ENCODE data around the gene FSTL4.

DNA sequence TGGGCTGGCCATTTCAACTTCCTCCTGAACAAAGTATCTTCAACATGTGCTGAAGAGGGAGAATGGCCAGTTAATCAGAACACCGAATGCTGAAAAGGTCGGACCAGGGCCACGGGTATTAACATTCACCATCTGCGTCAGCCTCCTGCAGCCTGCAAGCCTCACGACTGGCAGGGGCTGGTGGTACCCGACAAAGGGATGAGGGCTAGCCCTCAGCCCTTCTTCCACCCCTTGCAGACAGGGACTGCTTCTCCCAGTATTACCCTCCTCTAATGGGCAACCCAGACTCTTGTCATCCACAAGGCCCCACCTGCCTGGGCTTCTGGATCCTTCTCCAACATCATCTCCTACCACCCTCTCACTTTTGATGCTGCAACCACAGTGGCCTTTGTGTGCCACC lies 246.6 kb downstream of the FSTL4 start:
- TF ChIP-seq POLR2AphosphoS5 (IDR thresholded peaks at IDR 0.05; ENCODE audit: low read depth) (no peak), EZH2 (IDR thresholded peaks at IDR 0.05; ENCODE audit: low read depth, unreplicated experiment) (no peak), EZH2phosphoT487 (IDR thresholded peaks at IDR 0.05; ENCODE audit: unreplicated experiment) (no peak), CREB1 (CRISPR knock-in tag; IDR thresholded peaks at IDR 0.05; ENCODE audit: low read depth) (no peak), JUNB (IDR thresholded peaks at IDR 0.05; ENCODE audit: unreplicated experiment) (no peak), STAT1 (IDR thresholded peaks at IDR 0.05; ENCODE audit: unreplicated experiment) (no peak), NANOG (IDR thresholded peaks at IDR 0.05; ENCODE audit: borderline replicate concordance) (no peak)
- TF ChIP-seq, protein P1, sequence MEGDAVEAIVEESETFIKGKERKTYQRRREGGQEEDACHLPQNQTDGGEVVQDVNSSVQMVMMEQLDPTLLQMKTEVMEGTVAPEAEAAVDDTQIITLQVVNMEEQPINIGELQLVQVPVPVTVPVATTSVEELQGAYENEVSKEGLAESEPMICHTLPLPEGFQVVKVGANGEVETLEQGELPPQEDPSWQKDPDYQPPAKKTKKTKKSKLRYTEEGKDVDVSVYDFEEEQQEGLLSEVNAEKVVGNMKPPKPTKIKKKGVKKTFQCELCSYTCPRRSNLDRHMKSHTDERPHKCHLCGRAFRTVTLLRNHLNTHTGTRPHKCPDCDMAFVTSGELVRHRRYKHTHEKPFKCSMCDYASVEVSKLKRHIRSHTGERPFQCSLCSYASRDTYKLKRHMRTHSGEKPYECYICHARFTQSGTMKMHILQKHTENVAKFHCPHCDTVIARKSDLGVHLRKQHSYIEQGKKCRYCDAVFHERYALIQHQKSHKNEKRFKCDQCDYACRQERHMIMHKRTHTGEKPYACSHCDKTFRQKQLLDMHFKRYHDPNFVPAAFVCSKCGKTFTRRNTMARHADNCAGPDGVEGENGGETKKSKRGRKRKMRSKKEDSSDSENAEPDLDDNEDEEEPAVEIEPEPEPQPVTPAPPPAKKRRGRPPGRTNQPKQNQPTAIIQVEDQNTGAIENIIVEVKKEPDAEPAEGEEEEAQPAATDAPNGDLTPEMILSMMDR (conservative IDR thresholded peaks at IDR 0.05; ENCODE audit: low read depth in 2 of 2): no peak
- TF ChIP-seq, protein P2, sequence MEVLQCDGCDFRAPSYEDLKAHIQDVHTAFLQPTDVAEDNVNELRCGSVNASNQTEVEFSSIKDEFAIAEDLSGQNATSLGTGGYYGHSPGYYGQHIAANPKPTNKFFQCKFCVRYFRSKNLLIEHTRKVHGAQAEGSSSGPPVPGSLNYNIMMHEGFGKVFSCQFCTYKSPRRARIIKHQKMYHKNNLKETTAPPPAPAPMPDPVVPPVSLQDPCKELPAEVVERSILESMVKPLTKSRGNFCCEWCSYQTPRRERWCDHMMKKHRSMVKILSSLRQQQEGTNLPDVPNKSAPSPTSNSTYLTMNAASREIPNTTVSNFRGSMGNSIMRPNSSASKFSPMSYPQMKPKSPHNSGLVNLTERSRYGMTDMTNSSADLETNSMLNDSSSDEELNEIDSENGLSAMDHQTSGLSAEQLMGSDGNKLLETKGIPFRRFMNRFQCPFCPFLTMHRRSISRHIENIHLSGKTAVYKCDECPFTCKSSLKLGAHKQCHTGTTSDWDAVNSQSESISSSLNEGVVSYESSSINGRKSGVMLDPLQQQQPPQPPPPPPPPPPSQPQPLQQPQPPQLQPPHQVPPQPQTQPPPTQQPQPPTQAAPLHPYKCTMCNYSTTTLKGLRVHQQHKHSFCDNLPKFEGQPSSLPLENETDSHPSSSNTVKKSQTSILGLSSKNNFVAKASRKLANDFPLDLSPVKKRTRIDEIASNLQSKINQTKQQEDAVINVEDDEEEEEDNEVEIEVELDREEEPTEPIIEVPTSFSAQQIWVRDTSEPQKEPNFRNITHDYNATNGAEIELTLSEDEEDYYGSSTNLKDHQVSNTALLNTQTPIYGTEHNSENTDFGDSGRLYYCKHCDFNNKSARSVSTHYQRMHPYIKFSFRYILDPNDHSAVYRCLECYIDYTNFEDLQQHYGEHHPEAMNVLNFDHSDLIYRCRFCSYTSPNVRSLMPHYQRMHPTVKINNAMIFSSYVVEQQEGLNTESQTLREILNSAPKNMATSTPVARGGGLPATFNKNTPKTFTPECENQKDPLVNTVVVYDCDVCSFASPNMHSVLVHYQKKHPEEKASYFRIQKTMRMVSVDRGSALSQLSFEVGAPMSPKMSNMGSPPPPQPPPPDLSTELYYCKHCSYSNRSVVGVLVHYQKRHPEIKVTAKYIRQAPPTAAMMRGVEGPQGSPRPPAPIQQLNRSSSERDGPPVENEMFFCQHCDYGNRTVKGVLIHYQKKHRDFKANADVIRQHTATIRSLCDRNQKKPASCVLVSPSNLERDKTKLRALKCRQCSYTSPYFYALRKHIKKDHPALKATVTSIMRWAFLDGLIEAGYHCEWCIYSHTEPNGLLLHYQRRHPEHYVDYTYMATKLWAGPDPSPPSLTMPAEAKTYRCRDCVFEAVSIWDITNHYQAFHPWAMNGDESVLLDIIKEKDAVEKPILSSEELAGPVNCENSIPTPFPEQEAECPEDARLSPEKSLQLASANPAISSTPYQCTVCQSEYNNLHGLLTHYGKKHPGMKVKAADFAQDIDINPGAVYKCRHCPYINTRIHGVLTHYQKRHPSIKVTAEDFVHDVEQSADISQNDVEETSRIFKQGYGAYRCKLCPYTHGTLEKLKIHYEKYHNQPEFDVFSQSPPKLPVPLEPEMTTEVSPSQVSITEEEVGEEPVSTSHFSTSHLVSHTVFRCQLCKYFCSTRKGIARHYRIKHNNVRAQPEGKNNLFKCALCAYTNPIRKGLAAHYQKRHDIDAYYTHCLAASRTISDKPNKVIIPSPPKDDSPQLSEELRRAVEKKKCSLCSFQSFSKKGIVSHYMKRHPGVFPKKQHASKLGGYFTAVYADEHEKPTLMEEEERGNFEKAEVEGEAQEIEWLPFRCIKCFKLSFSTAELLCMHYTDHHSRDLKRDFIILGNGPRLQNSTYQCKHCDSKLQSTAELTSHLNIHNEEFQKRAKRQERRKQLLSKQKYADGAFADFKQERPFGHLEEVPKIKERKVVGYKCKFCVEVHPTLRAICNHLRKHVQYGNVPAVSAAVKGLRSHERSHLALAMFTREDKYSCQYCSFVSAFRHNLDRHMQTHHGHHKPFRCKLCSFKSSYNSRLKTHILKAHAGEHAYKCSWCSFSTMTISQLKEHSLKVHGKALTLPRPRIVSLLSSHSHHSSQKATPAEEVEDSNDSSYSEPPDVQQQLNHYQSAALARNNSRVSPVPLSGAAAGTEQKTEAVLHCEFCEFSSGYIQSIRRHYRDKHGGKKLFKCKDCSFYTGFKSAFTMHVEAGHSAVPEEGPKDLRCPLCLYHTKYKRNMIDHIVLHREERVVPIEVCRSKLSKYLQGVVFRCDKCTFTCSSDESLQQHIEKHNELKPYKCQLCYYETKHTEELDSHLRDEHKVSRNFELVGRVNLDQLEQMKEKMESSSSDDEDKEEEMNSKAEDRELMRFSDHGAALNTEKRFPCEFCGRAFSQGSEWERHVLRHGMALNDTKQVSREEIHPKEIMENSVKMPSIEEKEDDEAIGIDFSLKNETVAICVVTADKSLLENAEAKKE (CRISPR knock-in tag; IDR thresholded peaks at IDR 0.05): no peak
